NCI-H526 (cell line): ENCODE results near the gene ENTHD1.
A peak's percentile ranks its signal among the peaks of the same experiment; 100 is the strongest.
"Not testable (repeated sequence)": the region's sequence is repeated elsewhere in the genome, so short reads cannot be mapped to it uniquely, and the experiment has no call there.

Experiments
- DNase-seq, 2 experiments: peaks; one replicate each; lab custom pipeline; 2025; lab: John Stamatoyannopoulos, UW

ENTHD1 gene

GRCh38 chr22:39846539-39846938, 47.0 kb downstream of the ENTHD1 start:
- DNase-seq: not testable (repeated sequence)

GRCh38 chr22:39845529-39845928, 48.0 kb downstream of the ENTHD1 start:
- no peak for DNase-seq

GRCh38 chr22:39839917-39840510, 53.5 kb downstream of the ENTHD1 start:
- DNase-seq: no peak

GRCh38 chr22:39839204-39839603, 54.4 kb downstream of the ENTHD1 start:
- DNase-seq: no peak

- DNase-seq: no peak
These were observed 60.0 kb downstream of the ENTHD1 start for GRCh38 chr22:39833610-39834009.

- DNase-seq: no peak
These were observed 60.5 kb downstream of the ENTHD1 start for GRCh38 chr22:39833093-39833492.

- DNase-seq: no peak
These were observed 60.9 kb downstream of the ENTHD1 start for GRCh38 chr22:39832627-39833074.

- DNase-seq: no peak
These were observed 67.9 kb downstream of the ENTHD1 start for GRCh38 chr22:39825661-39826102.

- DNase-seq: no peak
These were observed 72.6 kb downstream of the ENTHD1 start for GRCh38 chr22:39821008-39821407.

- DNase-seq: no peak
These were observed 73.3 kb downstream of the ENTHD1 start for GRCh38 chr22:39820256-39820655.

- no peak for DNase-seq
These were observed 74.1 kb downstream of the ENTHD1 start for GRCh38 chr22:39819429-39819828.

- no peak for DNase-seq
These were observed 75.5 kb downstream of the ENTHD1 start for GRCh38 chr22:39818094-39818493.

- DNase-seq: no peak
These were observed 77.6 kb downstream of the ENTHD1 start for GRCh38 chr22:39815932-39816331.

- no peak for DNase-seq
These were observed 78.7 kb downstream of the ENTHD1 start for GRCh38 chr22:39814899-39815298.

GRCh38 chr22:39809772-39810557, 83.6 kb downstream of the ENTHD1 start:
- no peak for DNase-seq

GRCh38 chr22:39808081-39808480, 85.5 kb downstream of the ENTHD1 start:
- DNase-seq: peak in 1 of 2 experiments; percentile 21

- no peak for DNase-seq
These were observed 87.5 kb downstream of the ENTHD1 start for GRCh38 chr22:39806109-39806508.

- no peak for DNase-seq
These were observed 88.4 kb downstream of the ENTHD1 start for GRCh38 chr22:39805117-39805516.

GRCh38 chr22:39802682-39803081, 90.9 kb downstream of the ENTHD1 start:
- no peak for DNase-seq

- peak; percentile 79 to 84 for DNase-seq
These were observed 92.6 kb downstream of the ENTHD1 start for GRCh38 chr22:39800790-39801520.

- DNase-seq: no peak
These were observed 95.9 kb downstream of the ENTHD1 start for GRCh38 chr22:39797528-39798147.

- no peak for DNase-seq
These were observed 103.8 kb downstream of the ENTHD1 start for GRCh38 chr22:39789788-39790187.
